GM18873 (cell line): ENCODE data around the gene SH2B3.
"Not testable (repeated sequence)": the region's sequence is repeated elsewhere in the genome, so short reads cannot be mapped to it uniquely, and the experiment has no call there.

ENCODE experiments used
- ATAC-seq: cut with Tn5 transposase; IDR thresholded peaks from one replicate; pipeline ENCODE4 v1.9.1; 2021; ENCODE audit warnings: mild to moderate bottlenecking, moderate library complexity, moderate number of reproducible peaks; ENCODE audit not compliant: unreplicated experiment, low FRiP score

Gene SH2B3

DNA sequence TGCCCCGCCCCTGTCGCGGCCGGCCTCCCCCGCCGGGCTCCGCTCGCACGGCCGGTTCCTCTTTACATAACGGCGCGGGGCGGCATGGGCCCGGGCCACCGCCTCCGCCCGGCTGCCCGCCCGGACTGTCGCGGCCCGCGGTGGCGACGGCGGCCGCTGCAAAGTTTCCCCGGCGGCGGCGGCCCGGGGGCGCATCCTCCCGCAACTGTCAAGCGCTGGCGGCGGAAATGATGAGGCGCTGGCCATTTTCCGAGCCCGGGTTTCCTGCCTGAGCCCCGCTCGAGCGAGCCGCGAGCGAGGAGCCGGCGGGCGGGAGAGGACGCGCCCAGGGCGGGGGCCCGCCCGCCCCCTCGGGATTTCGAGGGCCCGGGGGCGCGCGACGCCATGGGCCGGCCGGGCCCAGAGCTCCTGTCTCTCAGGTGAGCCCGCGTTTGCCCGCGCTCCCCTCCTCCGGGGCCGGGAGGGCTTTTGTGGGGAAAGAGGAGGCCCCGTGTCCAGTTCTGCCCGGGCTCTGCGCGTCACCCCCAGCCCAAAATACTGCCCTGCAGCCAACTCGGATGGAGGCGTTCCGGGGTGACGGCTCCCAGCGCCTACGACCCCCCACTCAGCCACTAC, at the start of gene SH2B3:
Gene SH2B3 (plus strand): TSS at position 65 of the 615 bp plus-strand sequence. CDS start 12,223 bp downstream, outside the sequence.
- peak; percentile 0 for ATAC-seq

DNA sequence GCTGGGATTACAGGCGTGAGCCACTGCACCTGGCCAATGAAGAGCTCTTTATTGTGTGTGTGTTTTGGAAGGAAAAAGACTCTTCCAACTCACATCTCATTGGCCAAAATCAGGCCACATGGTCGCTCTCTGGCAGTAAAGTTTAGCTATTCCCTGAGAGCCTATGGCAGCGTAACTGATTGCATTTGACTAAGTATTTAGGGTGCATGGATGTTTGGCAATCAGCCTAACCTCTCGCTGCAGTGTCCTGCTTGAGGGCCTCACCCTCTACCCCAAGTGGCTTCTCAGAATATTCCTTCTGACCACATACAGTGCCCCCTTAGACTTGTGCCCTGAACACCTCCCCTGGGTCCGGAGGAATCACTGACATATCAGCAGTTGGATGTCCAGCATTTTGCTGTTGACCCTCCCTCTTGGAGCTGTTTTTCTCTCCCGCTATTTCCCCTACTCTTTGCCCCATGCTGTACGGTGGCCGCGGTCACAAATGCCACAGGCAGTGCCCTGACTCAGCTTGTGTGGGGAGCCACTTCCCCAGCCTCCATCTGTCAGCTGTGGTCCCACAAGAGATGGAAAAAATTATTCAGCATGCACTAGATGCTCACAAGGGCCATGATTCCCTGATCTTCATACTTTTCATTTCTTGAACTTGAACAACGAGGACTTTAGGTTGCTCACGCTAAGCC, 46.4 kb upstream of the SH2B3 start:
- ATAC-seq: no peak

DNA sequence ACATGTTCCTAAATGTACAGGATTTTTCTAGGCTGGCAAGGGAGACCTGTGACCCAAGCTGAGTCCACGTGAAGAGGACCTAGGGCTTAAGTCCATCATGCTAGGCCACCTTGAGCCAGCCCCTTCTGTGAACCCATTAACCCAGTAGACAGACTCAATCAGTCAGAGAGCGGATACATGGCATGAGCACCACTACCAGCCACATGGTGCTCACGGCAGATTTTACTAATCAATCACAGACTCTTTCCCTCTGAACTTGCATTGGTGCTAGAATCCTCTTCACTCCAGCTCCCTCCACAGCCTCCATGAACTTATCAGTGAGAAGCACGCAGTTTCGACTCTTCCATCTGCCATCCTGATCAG, 45.8 kb upstream of the SH2B3 start:
- no peak for ATAC-seq

DNA sequence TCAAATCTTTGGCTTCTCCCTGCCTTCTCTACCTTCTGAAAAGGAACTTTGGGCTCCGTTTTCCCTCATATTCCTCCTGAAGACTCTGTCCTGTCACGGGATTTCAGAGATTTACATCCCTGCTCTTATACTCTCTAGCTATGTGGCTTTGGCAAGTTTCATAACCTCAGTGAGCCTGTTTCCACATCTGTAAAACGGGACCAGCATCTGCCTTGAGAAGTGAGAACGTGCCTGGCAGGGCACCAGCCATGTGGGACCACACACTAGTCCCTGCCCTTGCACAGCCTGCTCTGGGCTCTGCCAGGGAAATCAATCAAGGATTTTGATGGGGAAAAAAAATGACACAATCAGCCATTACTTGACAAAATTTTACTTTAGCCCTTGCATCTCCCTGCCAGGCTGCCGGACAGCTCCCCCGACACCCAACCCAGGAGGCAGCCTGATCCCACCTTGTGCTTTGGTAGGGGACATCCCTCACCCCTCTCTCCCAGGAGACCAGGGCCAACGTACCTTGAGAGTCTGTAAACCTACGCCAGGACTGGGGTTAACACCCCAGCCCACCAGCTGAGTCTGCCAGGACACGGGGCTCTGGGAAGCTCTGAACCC, 45.3 kb upstream of the SH2B3 start:
- ATAC-seq: no peak

DNA sequence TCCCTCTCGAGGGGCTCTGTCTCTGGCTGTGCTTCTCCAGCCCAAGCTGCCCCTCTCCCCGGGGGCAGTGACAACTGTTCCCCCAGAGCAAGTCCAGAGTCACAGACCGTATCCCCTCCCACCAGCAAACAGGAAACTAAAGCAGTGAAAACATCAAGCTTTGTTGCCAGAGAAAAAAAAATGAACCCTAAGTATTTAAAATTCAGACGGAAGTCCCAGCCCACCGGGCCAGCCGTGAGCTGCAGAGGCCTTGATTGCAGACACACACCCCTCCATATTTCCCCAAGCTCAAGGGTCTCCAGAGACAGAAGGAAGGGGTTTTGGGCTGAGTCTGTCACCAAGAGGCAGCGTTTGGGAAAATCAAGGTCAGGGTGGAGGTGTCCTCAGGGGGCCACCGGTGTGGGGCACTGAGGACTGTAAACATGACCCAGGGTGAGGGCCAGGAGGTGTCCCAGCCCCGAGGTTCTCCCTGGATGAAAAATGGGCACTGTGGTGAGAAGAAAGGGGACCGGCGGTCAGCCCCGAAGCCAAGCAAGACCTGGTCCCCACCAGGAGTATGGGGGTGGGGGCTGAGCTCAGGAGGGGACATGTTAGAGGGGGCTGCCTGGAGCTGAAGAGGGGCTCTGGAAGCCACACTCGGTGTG, 44.5 kb upstream of the SH2B3 start:
- no peak for ATAC-seq

DNA sequence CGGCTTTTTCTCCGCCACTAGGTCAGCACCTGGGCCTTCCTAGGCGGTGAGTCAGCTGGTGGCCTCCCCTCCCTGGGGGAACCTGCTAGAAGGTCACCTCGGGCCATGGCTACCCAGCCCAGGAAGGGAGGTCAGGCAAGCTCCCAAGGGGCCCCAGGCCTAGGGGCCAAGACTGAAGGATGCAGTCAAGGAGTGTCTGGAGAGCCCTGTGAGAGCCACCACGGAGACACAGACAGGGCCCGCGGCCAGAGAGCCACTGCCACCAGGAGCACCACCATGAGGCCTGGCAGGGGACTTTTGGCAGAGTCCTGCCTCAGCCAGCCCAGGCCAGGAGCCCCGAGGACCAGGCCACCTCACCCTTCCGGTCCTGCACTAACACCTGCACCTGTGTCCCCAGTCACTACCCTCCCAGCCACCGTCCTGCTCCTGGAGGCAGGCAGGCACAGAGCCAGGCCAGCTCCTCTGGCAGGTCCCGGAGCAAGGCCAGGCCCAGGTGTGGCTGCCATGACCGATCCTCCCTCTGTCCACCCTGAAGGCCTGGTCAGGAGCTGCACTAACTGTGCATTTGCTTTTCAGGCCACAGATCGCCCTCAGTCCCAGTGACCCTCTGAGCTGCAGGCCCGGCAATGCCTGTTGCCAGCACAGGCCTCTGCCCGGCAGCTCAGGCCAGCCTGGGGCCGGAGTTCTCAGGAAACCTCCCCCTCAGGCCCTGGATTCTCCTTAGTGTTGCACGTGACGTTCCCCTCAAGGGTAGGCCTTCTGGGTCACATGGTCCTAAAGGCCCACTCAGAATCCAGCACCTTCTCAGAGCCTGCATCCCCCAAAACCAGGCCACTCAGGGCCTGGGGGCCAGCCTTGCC, 43.8 kb upstream of the SH2B3 start:
- ATAC-seq: no peak

DNA sequence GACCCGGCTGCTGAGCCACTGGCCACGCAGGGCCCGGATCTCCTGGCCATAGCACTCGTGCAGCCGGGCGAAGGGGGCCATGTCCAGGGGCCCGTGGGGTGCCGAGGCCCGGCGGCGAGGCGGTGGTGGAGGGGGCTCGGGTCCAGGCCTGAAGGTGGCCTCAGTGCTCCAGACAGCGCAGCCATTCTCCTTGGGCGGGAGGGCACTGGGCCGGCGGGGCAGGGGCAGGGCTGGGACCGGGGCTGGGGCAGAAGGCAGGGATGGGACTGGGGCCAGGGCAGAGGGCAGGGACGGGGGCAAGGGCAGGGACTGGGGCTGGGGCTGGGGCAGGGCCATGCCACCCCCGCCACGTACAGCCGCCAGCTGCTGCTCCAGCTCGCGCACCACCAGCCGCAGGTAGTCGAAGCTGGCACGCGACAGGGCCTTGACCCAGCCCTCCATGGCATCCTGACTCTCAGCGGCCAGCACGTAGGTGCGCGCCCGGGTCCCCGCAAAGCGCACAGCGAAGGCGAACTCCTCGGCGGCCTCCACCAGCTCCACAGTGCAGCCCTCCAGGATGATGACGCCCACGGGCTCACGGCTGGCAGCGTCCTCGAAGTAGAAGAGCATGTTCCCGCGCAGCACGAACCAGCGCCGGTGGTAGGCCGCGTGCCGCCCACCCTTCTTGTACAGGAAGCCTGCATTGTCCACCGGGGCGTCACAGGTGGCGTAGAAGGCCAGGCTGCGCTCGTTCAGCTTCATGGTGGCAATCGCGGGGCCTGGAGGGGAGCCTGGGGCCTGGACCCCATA, 42.8 kb upstream of the SH2B3 start:
- ATAC-seq: no peak

DNA sequence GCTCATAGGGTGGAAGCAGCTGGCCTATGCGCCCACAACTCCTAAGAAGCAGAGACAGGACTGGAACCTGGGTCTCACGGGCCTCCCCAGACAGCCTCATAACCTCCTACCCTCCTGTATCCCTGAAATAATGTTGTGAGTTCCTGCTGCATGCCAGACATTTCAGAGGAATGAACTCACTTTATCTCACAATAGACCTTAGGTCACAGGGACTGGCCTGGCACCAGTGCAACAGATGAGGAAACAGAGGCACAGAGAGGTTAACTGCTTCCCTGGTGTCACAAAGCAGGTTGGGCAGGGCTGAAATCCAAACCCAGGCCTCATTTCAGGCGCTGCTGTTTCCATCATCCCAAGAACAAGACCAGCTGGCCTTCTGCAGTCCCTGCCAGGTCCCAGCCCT, 42.1 kb upstream of the SH2B3 start:
- ATAC-seq: no peak

DNA sequence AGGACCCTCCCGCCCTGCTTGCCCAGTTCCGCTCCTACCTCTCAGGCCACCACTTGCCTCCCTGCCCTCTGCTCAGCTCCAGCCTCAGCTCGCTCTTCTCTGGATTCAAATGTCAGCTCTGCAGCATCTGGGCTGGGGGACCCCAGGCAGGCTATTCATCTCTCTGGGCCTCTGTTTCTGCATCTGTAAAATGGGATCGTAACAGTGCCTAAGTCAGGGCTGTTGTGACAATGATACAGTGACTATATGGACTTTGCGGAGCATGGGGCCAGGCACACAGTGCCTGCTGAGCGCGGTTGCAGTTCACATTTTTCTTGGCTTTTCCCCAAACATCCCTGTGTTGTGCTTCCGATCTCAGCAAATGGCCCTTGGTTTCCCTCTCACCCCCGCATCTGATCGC, 39.6 kb upstream of the SH2B3 start:
- ATAC-seq: no peak

DNA sequence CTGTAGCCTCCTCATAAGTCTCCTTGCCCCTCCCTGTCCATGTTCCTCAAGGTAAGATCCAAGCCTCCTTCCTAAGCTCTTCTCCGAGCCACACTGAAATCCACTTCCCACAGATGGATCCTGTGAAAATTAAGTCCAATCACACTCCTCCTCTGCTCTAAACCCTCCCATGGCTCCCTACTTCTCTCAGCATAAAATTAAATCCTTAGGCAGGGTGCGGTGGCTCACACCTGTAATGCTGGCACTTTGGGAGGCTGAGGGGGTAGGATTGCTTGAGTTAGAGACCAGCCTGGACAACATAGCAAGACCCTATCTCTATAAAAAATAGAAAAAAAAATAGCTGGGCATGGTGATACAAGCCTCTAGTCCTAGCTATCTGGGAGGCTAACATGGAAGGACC, 39.1 kb upstream of the SH2B3 start:
- no peak for ATAC-seq

DNA sequence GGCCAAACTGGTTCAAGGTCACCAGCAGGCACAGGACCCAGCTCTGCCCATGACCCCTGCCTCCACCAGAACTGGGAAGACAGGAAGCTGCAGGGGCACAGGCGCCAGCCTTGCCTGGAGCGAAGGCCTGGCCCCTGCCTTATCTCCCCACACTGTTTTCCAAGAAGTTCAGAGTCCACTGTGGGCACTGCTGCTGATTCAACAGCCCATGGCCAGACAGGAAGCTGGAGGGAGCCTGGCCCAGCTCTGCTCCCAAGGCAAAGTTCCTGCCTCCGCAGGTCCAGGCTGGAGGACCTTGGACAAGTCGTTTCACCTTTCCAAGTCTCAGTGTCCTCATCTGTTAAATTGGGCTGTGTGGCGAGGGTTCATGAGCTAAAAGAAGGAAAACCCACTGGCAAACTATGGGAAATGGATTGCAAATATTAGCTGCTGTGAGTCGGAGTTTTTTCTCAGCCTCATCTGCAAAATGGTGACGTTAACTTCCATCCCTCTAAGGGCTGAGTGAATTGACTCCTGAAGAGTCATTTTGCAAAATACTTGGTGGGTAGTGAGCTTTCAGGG, 38.0 kb upstream of the SH2B3 start:
- ATAC-seq: no peak

DNA sequence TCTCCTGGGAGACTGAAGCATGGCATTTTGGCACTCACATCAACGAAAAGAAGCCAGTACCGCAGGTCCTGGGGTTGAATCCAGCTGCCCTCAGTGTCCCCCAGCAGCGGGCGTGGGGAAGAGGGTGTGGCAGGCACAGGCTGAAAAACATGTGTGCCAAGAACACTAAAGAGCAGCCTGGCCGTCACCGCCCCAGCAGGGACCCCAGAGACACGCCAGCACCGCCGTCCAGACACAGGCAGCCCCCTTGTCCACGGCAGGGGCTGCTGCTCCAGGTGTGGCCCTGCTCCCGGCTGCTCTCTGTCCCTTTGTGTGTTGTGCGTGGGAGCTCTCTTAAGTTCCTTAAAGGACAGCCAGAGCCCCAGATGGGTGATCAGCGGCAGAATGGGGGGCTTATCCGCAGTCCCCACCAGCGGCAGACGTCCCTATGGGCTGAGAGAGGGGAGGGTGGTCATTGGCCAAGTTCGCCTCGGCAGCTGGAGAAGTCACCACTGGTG, 37.4 kb upstream of the SH2B3 start:
- no peak for ATAC-seq

DNA sequence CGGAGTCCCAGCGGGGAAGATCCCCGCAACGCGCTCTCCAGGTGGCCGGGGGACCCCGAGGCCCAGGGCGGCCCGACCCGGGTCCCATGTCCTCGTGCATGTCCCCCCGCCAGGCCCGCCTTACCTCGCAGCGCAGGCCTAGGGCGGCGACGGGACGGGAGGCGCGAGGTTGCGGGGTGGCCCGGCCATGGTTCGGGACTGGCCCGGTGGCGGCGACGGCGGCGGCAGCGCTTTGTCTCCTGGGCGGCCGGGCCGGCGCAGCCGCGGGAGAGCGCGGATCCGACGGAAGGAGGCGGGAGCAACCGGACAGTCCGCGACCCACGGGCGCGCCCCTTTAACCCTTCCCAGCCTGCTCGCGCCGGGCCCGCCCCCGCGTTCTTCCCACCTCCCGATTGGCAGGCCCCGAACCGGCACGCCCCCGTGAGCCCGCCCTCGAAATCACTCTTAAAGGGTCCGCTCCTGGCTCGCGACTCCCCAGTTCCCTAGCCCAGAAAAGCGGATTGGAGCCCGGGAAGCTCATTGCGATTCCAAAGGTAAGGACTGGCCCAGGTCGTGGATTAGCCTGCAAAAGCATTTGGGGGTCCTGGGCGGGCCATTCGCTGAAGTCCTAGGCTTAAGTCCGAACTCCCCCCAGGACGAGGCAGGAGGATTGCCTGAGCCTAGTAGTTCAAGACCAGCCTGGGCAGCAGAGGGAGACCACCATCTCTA, 36.8 kb upstream of the SH2B3 start, which contains the start of gene PHETA1:
Gene PHETA1 (minus strand): TSS at position 308 of the 708 bp plus-strand sequence. CDS start 5,668 bp downstream, outside the sequence.
- ATAC-seq: peak; percentile 74

DNA sequence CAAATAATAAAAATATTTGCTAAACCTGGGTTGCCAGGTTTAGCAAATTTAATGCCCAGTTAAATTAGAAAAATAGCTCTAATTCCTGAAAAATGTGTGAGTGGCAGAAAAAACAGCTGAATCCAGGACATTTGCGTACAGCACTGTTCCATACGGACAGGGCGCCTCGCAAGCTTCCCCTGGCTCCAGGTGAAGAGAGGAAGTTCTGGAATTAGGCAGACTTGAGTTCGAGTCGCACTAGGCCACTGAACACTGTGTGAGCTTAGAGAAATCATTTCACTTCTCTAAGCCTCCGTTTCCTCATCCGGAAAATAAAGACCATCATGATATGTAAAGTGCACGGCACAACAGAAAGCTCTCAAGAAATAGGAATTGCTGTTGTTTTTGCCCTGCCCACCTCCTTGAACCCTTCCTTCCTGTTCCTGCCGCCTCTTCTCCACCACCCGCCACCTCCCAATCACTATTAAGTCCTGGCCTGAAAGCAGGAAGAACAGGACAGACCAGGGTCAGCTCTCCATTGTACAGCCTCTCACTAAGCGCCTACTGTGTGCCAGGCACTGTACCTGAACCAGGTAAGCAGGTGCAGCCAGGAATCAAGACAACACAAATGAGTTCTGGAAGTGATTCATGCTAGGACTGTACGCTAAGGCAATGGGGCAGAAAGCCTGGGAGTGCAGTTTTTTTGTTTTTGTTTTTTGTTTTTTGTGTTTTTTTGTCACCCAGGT, 36.1 kb upstream of the SH2B3 start:
- ATAC-seq: no peak

DNA sequence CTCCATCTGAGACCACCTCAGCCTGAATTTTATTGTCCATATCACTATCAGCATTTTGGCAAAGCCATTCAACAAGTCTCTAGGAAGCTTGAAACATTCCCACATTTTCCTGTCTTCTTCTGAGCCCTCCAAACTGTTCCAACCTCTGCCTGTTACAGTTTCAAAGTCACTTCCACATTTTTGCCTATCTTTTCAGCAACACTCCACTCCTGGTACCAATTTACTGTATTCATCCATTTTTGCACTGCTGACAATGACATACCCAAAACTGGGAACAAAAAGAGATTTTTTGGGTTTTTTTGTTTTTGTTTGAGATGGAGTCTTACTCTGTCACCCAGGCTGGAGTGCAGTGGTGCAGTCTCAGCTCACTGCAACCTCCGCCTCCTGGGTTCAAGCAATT, 32.5 kb upstream of the SH2B3 start:
- ATAC-seq: not testable (repeated sequence)

DNA sequence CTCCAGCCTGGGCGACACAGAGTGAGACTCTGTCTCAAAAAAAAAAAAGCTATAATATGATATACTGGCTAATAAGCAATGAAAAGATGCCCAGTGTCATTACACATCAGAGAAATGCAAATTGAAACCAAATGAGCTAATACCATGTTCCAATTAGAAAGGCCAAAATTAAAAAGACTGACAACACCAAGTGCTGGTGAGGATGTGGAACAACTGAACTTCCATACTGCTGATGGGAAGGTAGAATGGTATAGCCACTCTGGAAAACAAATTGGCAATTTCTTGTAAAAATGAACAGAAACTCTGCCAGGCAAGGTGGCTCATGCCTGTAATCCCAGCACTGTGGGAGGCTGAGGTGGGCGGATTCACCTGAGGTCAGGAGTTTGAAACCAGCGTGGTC, 28.3 kb upstream of the SH2B3 start:
- ATAC-seq: no peak

DNA sequence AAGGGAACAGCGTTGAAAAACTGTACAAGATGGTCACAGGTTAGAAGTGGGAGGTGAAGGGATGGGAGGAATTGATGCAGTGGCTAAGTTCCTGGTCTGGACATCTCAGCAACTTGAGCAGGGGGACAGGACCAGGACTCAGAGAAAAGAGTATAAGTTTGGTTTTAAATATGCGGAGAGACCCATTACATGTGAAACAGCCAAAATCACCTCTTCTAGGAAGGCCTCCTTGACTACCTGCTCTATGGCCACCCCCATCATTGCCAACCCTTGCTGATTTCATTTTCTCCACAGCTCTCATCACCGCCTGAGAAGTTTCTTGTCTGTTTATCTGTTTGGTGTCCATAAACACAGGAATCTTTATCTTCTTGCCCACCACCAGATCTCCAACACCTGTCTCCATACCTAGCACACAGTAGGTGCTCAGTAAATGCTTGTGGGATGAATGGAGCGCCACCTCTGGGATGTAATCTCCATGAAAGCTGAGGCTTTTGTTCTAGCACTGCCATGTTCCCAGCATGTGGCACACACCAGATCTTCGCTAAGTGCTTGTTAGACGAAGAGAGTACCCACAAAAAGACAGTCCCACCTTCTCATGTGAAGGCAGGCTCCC, 25.7 kb upstream of the SH2B3 start:
- ATAC-seq: no peak

DNA sequence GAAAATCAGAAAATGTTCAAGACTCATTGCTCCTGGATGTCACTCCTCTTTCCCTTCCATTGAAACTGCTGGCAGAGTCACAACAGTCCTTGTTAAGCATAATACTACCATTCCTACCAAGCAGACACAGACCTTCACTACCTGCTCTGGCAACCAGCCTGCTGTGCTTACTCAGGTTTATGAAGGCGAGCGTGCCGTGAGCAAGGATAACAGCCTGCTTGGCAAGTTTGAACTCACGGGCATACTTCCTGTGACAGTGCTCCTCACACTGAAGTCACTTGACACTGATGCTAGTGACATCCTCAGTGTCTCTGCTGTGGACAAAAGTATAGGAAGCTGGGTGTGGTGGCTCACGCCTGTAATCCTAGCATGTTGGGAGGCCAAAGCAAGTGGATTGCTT, 21.1 kb upstream of the SH2B3 start:
- ATAC-seq: no peak
